Stomach smooth muscle (tissue), 2 donors: ENCODE data around the gene EOLA1.
"Not testable (repeated sequence)": the region's sequence is repeated elsewhere in the genome, so short reads cannot be mapped to it uniquely, and the experiment has no call there.

Source experiments
- H3K27ac ChIP-seq: one replicate; pipeline ENCODE4 v1.7.0; 2013; ENCODE audit warnings: mild to moderate bottlenecking, low read length, inconsistent platforms
- H3K27me3 ChIP-seq, 2 donors: one replicate each; pipeline ENCODE4 v1.7.0; 2013; ENCODE audit warnings: low read length in 2 of 2; ENCODE audit not compliant: insufficient read depth in 2 of 2, control insufficient read depth in 1 of 2
- H3K36me3 ChIP-seq, 2 donors: one replicate each; pipeline ENCODE4 v1.7.0; 2013; ENCODE audit warnings: low read length in 2 of 2; ENCODE audit not compliant: control insufficient read depth in 2 of 2, insufficient read depth in 2 of 2
- H3K4me1 ChIP-seq: one replicate; pipeline ENCODE4 v1.7.0; 2013; ENCODE audit warnings: low read length; ENCODE audit not compliant: control insufficient read depth, insufficient read depth
- H3K4me3 ChIP-seq, 2 donors: one replicate each; pipeline ENCODE4 v1.7.0; 2013; ENCODE audit warnings: low read length in 2 of 2
- H3K9ac ChIP-seq, 2 donors: one replicate each; pipeline ENCODE4 v1.7.0; 2013; ENCODE audit warnings: low read length in 2 of 2, mild to moderate bottlenecking in 1 of 2
- H3K9me3 ChIP-seq, 2 donors: one replicate each; pipeline ENCODE4 v1.7.0; 2013; ENCODE audit warnings: low read length in 2 of 2; ENCODE audit not compliant: control insufficient read depth in 2 of 2
- donor health status: healthy.
- donor health status: Pancreatic carcinoma.

EOLA1 gene

GRCh38 chrX:149503446-149503845 lies 37.4 kb upstream of the EOLA1 start:
- H3K9ac ChIP-seq, H3K27me3 ChIP-seq, H3K4me3 ChIP-seq, H3K27ac ChIP-seq, H3K9me3 ChIP-seq, H3K36me3 ChIP-seq: not testable (repeated sequence)
- H3K4me1 ChIP-seq: peaks cover 10% of the 10 kb centered on the region

- peak overlapping the region; percentile 80 to 82 for H3K4me3 ChIP-seq
- H3K36me3 ChIP-seq: peaks cover 0 to 8% of the 10 kb centered on the region in 2 donors
- H3K4me1 ChIP-seq: peaks cover 10% of the 10 kb centered on the region
- H3K27ac ChIP-seq: peak overlapping the region; percentile 80
- no peaks in the 10 kb centered on the region for H3K9me3 ChIP-seq
- peaks cover 0 to 9% of the 10 kb centered on the region in 2 donors for H3K27me3 ChIP-seq
- H3K9ac ChIP-seq: peak overlapping the region; percentile 82 to 93
Observed at GRCh38 chrX:149504226-149504914, 36.4 kb upstream of the EOLA1 start.

GRCh38 chrX:149504915-149505651 lies 35.7 kb upstream of the EOLA1 start, which contains the start of gene IDS:
TSS of gene IDS (minus strand) at chrX:149505306. CDS start at chrX:149505137, 169 bp downstream.
- Histone ChIP-seq H3K9me3 (no peaks in the 10 kb centered on the region), H3K27ac (peak within 1 kb of the TSS; percentile 80), H3K36me3 (peaks cover 0 to 8% of the 10 kb centered on the region in 2 donors), H3K9ac (peak within 1 kb of the TSS; percentile 82 to 93), H3K4me1 (peaks cover 10% of the 10 kb centered on the region), H3K4me3 (peak within 1 kb of the TSS; percentile 80 to 82), H3K27me3 (peaks cover 0 to 16% of the 10 kb centered on the region in 2 donors)

GRCh38 chrX:149505671-149506070 lies 35.1 kb upstream of the EOLA1 start:
- peaks cover 10% of the 10 kb centered on the region for H3K4me1 ChIP-seq
- H3K9ac ChIP-seq: peak overlapping the region; percentile 55 to 82
- peaks cover 0 to 16% of the 10 kb centered on the region in 2 donors for H3K27me3 ChIP-seq
- H3K27ac ChIP-seq: peak overlapping the region; percentile 80
- H3K9me3 ChIP-seq: no peaks in the 10 kb centered on the region
- peaks cover 0 to 8% of the 10 kb centered on the region in 2 donors for H3K36me3 ChIP-seq
- H3K4me3 ChIP-seq: peak overlapping the region; percentile 43 to 80

- no peak overlapping the region for H3K4me3 ChIP-seq
- H3K27ac ChIP-seq: no peak overlapping the region
- no peaks in the 10 kb centered on the region for H3K9me3 ChIP-seq
- H3K9ac ChIP-seq: no peak overlapping the region
- H3K4me1 ChIP-seq: peaks cover 10% of the 10 kb centered on the region
- peaks cover 0 to 3% of the 10 kb centered on the region in 2 donors for H3K36me3 ChIP-seq
- peaks cover 0 to 16% of the 10 kb centered on the region in 2 donors for H3K27me3 ChIP-seq
Observed at GRCh38 chrX:149506349-149506748, 34.5 kb upstream of the EOLA1 start.

- Histone ChIP-seq H3K4me1 (peaks cover 10% of the 10 kb centered on the region), H3K36me3 (no peaks in the 10 kb centered on the region), H3K27ac (no peak overlapping the region), H3K4me3 (no peak overlapping the region), H3K27me3 (peaks cover 0 to 16% of the 10 kb centered on the region in 2 donors), H3K9me3 (no peaks in the 10 kb centered on the region), H3K9ac (no peak overlapping the region)
Observed at GRCh38 chrX:149508467-149508866, 32.3 kb upstream of the EOLA1 start.

- peaks cover 0 to 16% of the 10 kb centered on the region in 2 donors for H3K27me3 ChIP-seq
- H3K4me3 ChIP-seq: no peak overlapping the region
- H3K9ac ChIP-seq: no peak overlapping the region
- no peaks in the 10 kb centered on the region for H3K36me3 ChIP-seq
- no peak overlapping the region for H3K27ac ChIP-seq
- peaks cover under 1% of the 10 kb centered on the region for H3K4me1 ChIP-seq
- H3K9me3 ChIP-seq: no peaks in the 10 kb centered on the region
Observed at GRCh38 chrX:149510386-149510785, 30.4 kb upstream of the EOLA1 start.

- Histone ChIP-seq H3K4me3 (no peak overlapping the region), H3K27ac (no peak overlapping the region), H3K27me3 (peaks cover 0 to 16% of the 10 kb centered on the region in 2 donors), H3K9me3 (no peaks in the 10 kb centered on the region), H3K36me3 (no peaks in the 10 kb centered on the region), H3K4me1 (no peaks in the 10 kb centered on the region), H3K9ac (no peak overlapping the region)
Observed at GRCh38 chrX:149511081-149511480, 29.7 kb upstream of the EOLA1 start.

- H3K4me1 ChIP-seq: no peaks in the 10 kb centered on the region
- no peaks in the 10 kb centered on the region for H3K36me3 ChIP-seq
- H3K27ac ChIP-seq: no peak overlapping the region
- peaks cover 0 to 3% of the 10 kb centered on the region in 2 donors for H3K9me3 ChIP-seq
- no peak overlapping the region for H3K9ac ChIP-seq
- H3K27me3 ChIP-seq: peaks cover 0 to 14% of the 10 kb centered on the region in 2 donors
- no peak overlapping the region for H3K4me3 ChIP-seq
Observed at GRCh38 chrX:149512225-149512885, 28.5 kb upstream of the EOLA1 start.

- H3K4me3 ChIP-seq: no peak overlapping the region
- H3K9ac ChIP-seq: no peak overlapping the region
- no peak overlapping the region for H3K27ac ChIP-seq
- no peaks in the 10 kb centered on the region for H3K36me3 ChIP-seq
- H3K9me3 ChIP-seq: peaks cover 0 to 3% of the 10 kb centered on the region in 2 donors
- no peaks in the 10 kb centered on the region for H3K4me1 ChIP-seq
- H3K27me3 ChIP-seq: peaks cover 0 to 11% of the 10 kb centered on the region in 2 donors
Observed at GRCh38 chrX:149513825-149514428, 26.9 kb upstream of the EOLA1 start.
